H1 (cell line): ENCODE results near the gene RASGRP4. TPM values are rescaled to one million over a fixed set of nuclear protein-coding genes. Genes with fewer than 3 reads are reported as not detected.

Source experiments
- CTCF ChIA-PET: fragments of 300-600 bp; sonication (Branson Sonifier 250); formaldehyde crosslinking; loops from one replicate; lab custom pipeline; 2021; ENCODE audit not compliant: partially characterized antibody; lab: Charles Lee
- POLR2A ChIA-PET: fragments of 300-600 bp; sonication (Branson Sonifier 250); formaldehyde crosslinking; loops from one replicate; lab custom pipeline; 2021; ENCODE audit warnings: inconsistent platforms; ENCODE audit not compliant: partially characterized antibody; lab: Charles Lee
- DNase-seq, 2 experiments: peaks; one replicate each; pipeline versions ENCODE4 v3.0.0 to v3.0.0-alpha.2; 2010 to 2022; ENCODE audit warnings: low spot score in 2 of 2, low read depth in 1 of 2, mixed read lengths in 1 of 2
- FAIRE-seq: peaks from 2 replicates; lab custom pipeline; 2011; peaks lifted over from hg19 to GRCh38; lab: Jason Lieb, UNC
- H2AFZ ChIP-seq: 2 replicates; pipeline ENCODE4 v1.8.1; 2012; ENCODE audit warnings: low read length, inconsistent platforms
- H2AK5ac ChIP-seq: 2 replicates; pipeline ENCODE4 v1.6.1; 2013; ENCODE audit warnings: low read depth, low read length
- H2BK120ac ChIP-seq: replicated peaks from 2 replicates; pipeline ENCODE3; 2013; ENCODE audit warnings: low read depth, low read length, inconsistent platforms
- H2BK12ac ChIP-seq: 2 replicates; pipeline ENCODE4 v1.6.1; 2013; ENCODE audit warnings: low read depth, low read length
- H2BK15ac ChIP-seq: 2 replicates; pipeline ENCODE4 v1.6.1; 2013; ENCODE audit warnings: low read length
- H2BK20ac ChIP-seq: 2 replicates; pipeline ENCODE4 v1.6.1; 2013; ENCODE audit warnings: low read length
- H2BK5ac ChIP-seq: 2 replicates; pipeline ENCODE4 v1.6.1; 2013; ENCODE audit warnings: low read depth, low read length
- H3K14ac ChIP-seq: 2 replicates; pipeline ENCODE4 v1.6.1; 2013; ENCODE audit warnings: inconsistent platforms; ENCODE audit not compliant: insufficient read length
- H3K18ac ChIP-seq: 2 replicates; pipeline ENCODE4 v1.6.1; 2013; ENCODE audit warnings: low read length; ENCODE audit errors: extremely low read depth
- H3K23ac ChIP-seq: 2 replicates; pipeline ENCODE4 v1.6.1; 2013; ENCODE audit warnings: inconsistent platforms; ENCODE audit not compliant: insufficient read length
- H3K23me2 ChIP-seq: 2 replicates; pipeline ENCODE4 v1.6.1; 2013; ENCODE audit warnings: low read depth, low read length
- H3K27ac ChIP-seq: 2 replicates; pipeline ENCODE4 v1.6.1; 2011; ENCODE audit warnings: low read depth, low read length, inconsistent platforms
- H3K27me3 ChIP-seq, 4 experiments: replicated peaks in 1 of 4; 1 replicate in 1 of 4; 2 replicates in 3 of 4; pipeline versions ENCODE4 v1.6.1 to v1.8.1; 2011 to 2013; ENCODE audit warnings: low read length in 3 of 4, mild to moderate bottlenecking in 3 of 4, inconsistent platforms in 2 of 4, mixed read lengths in 2 of 4, moderate library complexity in 1 of 4; ENCODE audit not compliant: control insufficient read depth in 3 of 4, insufficient read depth in 3 of 4; ENCODE audit errors: extremely low read depth in 1 of 4
- H3K36me3 ChIP-seq, 4 experiments: 2 replicates each; pipeline versions ENCODE4 v1.6.1 to v1.8.1; 2011 to 2013; ENCODE audit warnings: mild to moderate bottlenecking in 4 of 4, low read length in 3 of 4, moderate library complexity in 2 of 4, control low read depth in 1 of 4, inconsistent platforms in 1 of 4; ENCODE audit not compliant: insufficient read depth in 4 of 4, control insufficient read depth in 2 of 4
- H3K4ac ChIP-seq: replicated peaks from 2 replicates; pipeline ENCODE3; 2013; ENCODE audit warnings: low read length, low read depth, mixed read lengths, inconsistent platforms; ENCODE audit not compliant: insufficient read length
- H3K4me1 ChIP-seq, 4 experiments: replicated peaks in 1 of 4; 1 replicate in 1 of 4; 2 replicates in 3 of 4; pipeline versions ENCODE4 v1.6.1 to v1.8.1; 2011 to 2013; ENCODE audit warnings: low read length in 3 of 4, inconsistent platforms in 2 of 4, mixed read lengths in 1 of 4; ENCODE audit not compliant: insufficient read depth in 4 of 4, control insufficient read depth in 3 of 4
- H3K4me2 ChIP-seq, 2 experiments: 2 replicates each; pipeline versions ENCODE4 v1.6.1 to v1.8.1; 2011 to 2013; ENCODE audit warnings: low read depth in 2 of 2, low read length in 2 of 2, control low read depth in 1 of 2, inconsistent platforms in 1 of 2, mild to moderate bottlenecking in 1 of 2; ENCODE audit not compliant: insufficient read depth in 1 of 2
- H3K4me3 ChIP-seq, 4 experiments: fragments of 200-600, 300-600 bp in 1 of 4; sonication (generic), shearing (Covaris generic), sonication (Bioruptor Twin) in 1 of 4; 2 replicates each; pipeline versions ENCODE4 v1.5.1 to v1.8.1; 2011 to 2016; ENCODE audit warnings: low read length in 4 of 4, low read depth in 3 of 4, control low read depth in 2 of 4, inconsistent platforms in 2 of 4, mild to moderate bottlenecking in 2 of 4, mixed read lengths in 1 of 4, moderate library complexity in 1 of 4; ENCODE audit not compliant: insufficient read depth in 2 of 4; ENCODE audit errors: extremely low read depth in 1 of 4
- H3K56ac ChIP-seq: replicated peaks from 2 replicates; pipeline ENCODE3; 2013; ENCODE audit warnings: low read depth, mild to moderate bottlenecking, mixed read lengths, low read length, inconsistent platforms; ENCODE audit not compliant: insufficient read length
- H3K79me1 ChIP-seq: 2 replicates; pipeline ENCODE4 v1.6.1; 2013; ENCODE audit warnings: low read depth, low read length, control low read depth
- H3K79me2 ChIP-seq, 2 experiments: 2 replicates each; pipeline versions ENCODE4 v1.6.1 to v1.8.1; 2012 to 2013; ENCODE audit warnings: low read length in 2 of 2, mild to moderate bottlenecking in 2 of 2, inconsistent platforms in 1 of 2; ENCODE audit not compliant: insufficient read depth in 2 of 2, control insufficient read depth in 1 of 2
- H3K9ac ChIP-seq, 4 experiments: replicated peaks in 1 of 4; 1 replicate in 1 of 4; 2 replicates in 3 of 4; pipeline versions ENCODE4 v1.6.1 to v1.8.1; 2011 to 2013; ENCODE audit warnings: low read depth in 3 of 4, low read length in 3 of 4, control low read depth in 2 of 4, mild to moderate bottlenecking in 2 of 4, moderate library complexity in 2 of 4, inconsistent platforms in 1 of 4; ENCODE audit errors: extremely low read depth in 1 of 4
- H3K9me3 ChIP-seq, 2 experiments: 2 replicates each; pipeline versions ENCODE4 v1.6.1 to v1.8.1; 2012 to 2013; ENCODE audit warnings: mild to moderate bottlenecking in 2 of 2, moderate library complexity in 2 of 2, control low read depth in 1 of 2, inconsistent platforms in 1 of 2, low read depth in 1 of 2, low read length in 1 of 2, mixed read lengths in 1 of 2; ENCODE audit not compliant: insufficient read depth in 2 of 2
- H4K20me1 ChIP-seq, 2 experiments: replicated peaks in 1 of 2; 2 replicates each; pipeline versions ENCODE3 to v1.8.1; 2011 to 2013; ENCODE audit warnings: inconsistent platforms in 2 of 2, low read length in 2 of 2, mild to moderate bottlenecking in 1 of 2; ENCODE audit not compliant: insufficient read depth in 2 of 2, control insufficient read depth in 1 of 2
- H4K5ac ChIP-seq: 2 replicates; pipeline ENCODE4 v1.6.1; 2013; ENCODE audit warnings: low read length, low read depth, mixed read lengths, inconsistent platforms; ENCODE audit not compliant: insufficient read length
- H4K8ac ChIP-seq: 2 replicates; pipeline ENCODE4 v1.8.0; 2013; ENCODE audit warnings: mild to moderate bottlenecking, moderate library complexity, low read length, inconsistent platforms; ENCODE audit not compliant: insufficient read depth; ENCODE audit errors: extremely low read depth
- H4K91ac ChIP-seq: replicated peaks from 2 replicates; pipeline ENCODE3; 2013; ENCODE audit warnings: low read length, mixed read lengths, inconsistent platforms; ENCODE audit not compliant: insufficient read length
- CHD1 ChIP-seq: IDR thresholded peaks from 2 replicates; pipeline ENCODE4 v1.6.1; 2012; ENCODE audit warnings: low read depth, low read length, improper control_type of control experiment
- HDAC2 ChIP-seq, 2 experiments: fragments of 300-600 bp in 1 of 2; sonication (generic) in 1 of 2; IDR thresholded peaks; 2 replicates each; pipeline ENCODE4 v1.6.1; 2011 to 2012; ENCODE audit warnings: low read depth in 2 of 2, low read length in 2 of 2, mild to moderate bottlenecking in 2 of 2, moderate library complexity in 2 of 2, borderline replicate concordance in 1 of 2, inconsistent platforms in 1 of 2
- JUN ChIP-seq: IDR thresholded peaks from 2 replicates; pipeline ENCODE4 v1.6.1; 2011; ENCODE audit warnings: low read depth, mild to moderate bottlenecking, improper control_type of control experiment, low read length
- MAX ChIP-seq: IDR thresholded peaks from 2 replicates; pipeline ENCODE4 v1.6.1; 2012; ENCODE audit warnings: inconsistent platforms
- NANOG ChIP-seq: IDR thresholded peaks from 2 replicates; pipeline ENCODE4 v1.6.1; 2011; ENCODE audit warnings: low read length, low read depth, mild to moderate bottlenecking, inconsistent platforms; ENCODE audit not compliant: insufficient read depth, poor library complexity, severe bottlenecking
- NRF1 ChIP-seq: IDR thresholded peaks from 2 replicates; pipeline ENCODE4 v1.6.1; 2011; ENCODE audit warnings: mild to moderate bottlenecking, low read depth, low read length, improper control_type of control experiment
- RBBP5 ChIP-seq: IDR thresholded peaks from 2 replicates; pipeline ENCODE4 v1.7.1; 2012; ENCODE audit warnings: low read depth, mild to moderate bottlenecking, inconsistent platforms, low read length, moderate library complexity, borderline replicate concordance
- SP1 ChIP-seq: IDR thresholded peaks from 2 replicates; pipeline ENCODE4 v1.6.1; 2011; ENCODE audit warnings: low read depth, low read length
- SRF ChIP-seq: IDR thresholded peaks from 2 replicates; pipeline ENCODE4 v1.6.1; 2011; ENCODE audit warnings: mild to moderate bottlenecking, low read depth, low read length, moderate library complexity
- YY1 ChIP-seq: IDR thresholded peaks from 2 replicates; pipeline ENCODE4 v1.6.1; 2011; ENCODE audit warnings: low read depth, mild to moderate bottlenecking, low read length
- WGBS, 2 experiments: shearing (Covaris generic) in 1 of 2; methylation state at CpG; one replicate each; pipeline versions ENCODE4 v1.1.6 to v1.1.7; 2013 to 2015; ENCODE audit warnings: low lambda C conversion rate in 2 of 2, mixed read lengths in 2 of 2, inconsistent platforms in 1 of 2, low coverage in 1 of 2, missing lambda C conversion rate in 1 of 2; ENCODE audit not compliant: insufficient replicate concordance in 2 of 2, insufficient coverage in 1 of 2, insufficient read length in 1 of 2; ENCODE audit errors: extremely low coverage in 1 of 2, missing lambda C conversion rate in 1 of 2; 5-methylcytosine and 5-hydroxymethylcytosine counted together
- polyA plus RNA-seq, 7 experiments: library from polyadenylated mRNA; depleted of rRNA in 3 of 7; stranded (reverse) in 5 of 7; unstranded in 2 of 7; fragments of >200 nt in 5 of 7; fragments of 200-250 nt in 2 of 7; gene quantifications; 1 replicate in 5 of 7; 2 replicates in 1 of 7; 4 replicates in 1 of 7; pipeline versions ENCODE4 v1.2.1 to v1.2.3, GENCODE V29; 2011 to 2013; ENCODE audit warnings: missing spikeins in 2 of 7, mixed read lengths in 2 of 7
- total RNA-seq: library from RNA; stranded (reverse); fragmentation: NEBNext Ultra II Directional; extraction: Animal tissue kit (Norgen Biotek cat#: 25700); gene quantifications from 2 replicates; pipeline ENCODE4 v1.2.1, GENCODE V29; 2021

The RASGRP4 gene
- total and polyA plus RNA-seq, 2 of the 8 experiments (the other 6 are each of a cell fraction or from before 2014, with no cell fraction given), result 1.9 to 3.1 TPM

GRCh38 chr19:38374332-38375097, 51.5 kb downstream of the RASGRP4 start, which contains the start of gene PSMD8:
TSS of gene PSMD8 (plus strand) at chr19:38374571. CDS start at chr19:38374602, 31 bp downstream.
- Histone ChIP-seq H2BK120ac (no peak within 1 kb of the TSS), H3K27ac (peak within 1 kb of the TSS; percentile 62; the same call in 1 of the 2 replicates), H3K18ac (peak within 1 kb of the TSS; percentile 98), H2AFZ (peak within 1 kb of the TSS; percentile 60; the same call in 1 of the 2 replicates), H2BK20ac (no peak within 1 kb of the TSS), H3K9ac (peak within 1 kb of the TSS; percentile 75 to 97 (median 88)), H3K4ac (no peak within 1 kb of the TSS), H2BK5ac (peak within 1 kb of the TSS; percentile 90), H3K4me1 (peaks cover 0 to 6% (median 3%) of the 10 kb centered on the region in 4 experiments; a peak in 3 of 7 replicates), H4K20me1 (peaks cover 3 to 5% of the 10 kb centered on the region in 2 experiments), H3K23me2 (peaks cover 7% of the 10 kb centered on the region; the same call in 1 of the 2 replicates), H4K8ac (peak within 1 kb of the TSS; percentile 96), H3K4me3 (peak within 1 kb of the TSS; percentile 85 to 96 (median 90)), H3K14ac (peak within 1 kb of the TSS; percentile 98), H4K91ac (peak within 1 kb of the TSS; percentile 85), H3K23ac (no peak within 1 kb of the TSS), H2BK15ac (peak within 1 kb of the TSS; percentile 99; the same call in 1 of the 2 replicates), H3K9me3 (no peaks in the 10 kb centered on the region), H2BK12ac (0 out of 2 replicates have a peak within 1 kb of the TSS, but pooled peaks have one; percentile 75), H3K56ac (peak within 1 kb of the TSS; percentile 96), H2AK5ac (no peak within 1 kb of the TSS), H3K79me2 (peaks cover 0 to 22% of the 10 kb centered on the region in 2 experiments; a peak in 2 of 4 replicates), H4K5ac (peak within 1 kb of the TSS; percentile 95), H3K27me3 (peaks cover 0 to 2% (median 0%) of the 10 kb centered on the region in 4 experiments; a peak in 2 of 7 replicates), H3K79me1 (peaks cover 14% of the 10 kb centered on the region), H3K36me3 (no peaks in the 10 kb centered on the region; a peak in 4 of 8 replicates), H3K4me2 (peak within 1 kb of the TSS; percentile 73 to 100)
- peak; percentile 96 to 99 for DNase-seq
- peak; percentile 50 for FAIRE-seq
- CTCF ChIA-PET, result interaction anchor here (0.6 to 5.7 kb wide), 15 partner anchors 10 to 526 kb away, joined by 3 to 37 read pairs (median 4); partner anchors contain the start of gene CATSPERG
- WGBS, 2 experiments, result 1% methylated on average over 65 of the region's 65 CpGs; no CpG with 5 or more reads in 1 of the 2 experiments
- POLR2A ChIA-PET, result interaction anchor here (0.7 to 3.8 kb wide), 12 partner anchors 10 to 240 kb away, joined by 3 to 35 read pairs (median 4); partner anchors contain the start of genes CATSPERG, GGN, SPINT2 and SPRED3
- TF ChIP-seq CHD1 (no peak), NRF1 (no peak), RBBP5 (no peak), SRF (no peak), HDAC2 (IDR thresholded peaks at IDR 0.05; ENCODE audit: borderline replicate concordance in 1 of 2, low read depth in 2 of 2, low read length in 2 of 2) (no peak), NANOG (no peak), MAX (no peak; the same call in none of the 2 replicates), JUN (no peak), YY1 (peak; percentile 98), SP1 (peak; percentile 65; the same call in 1 of the 2 replicates)
